Psoas muscle (tissue), 8 donors: ENCODE results near the gene ARSA. TPM values are rescaled to one million over a fixed set of nuclear protein-coding genes. Genes with fewer than 3 reads are reported as not detected.
"Not testable (repeated sequence)": the region's sequence is repeated elsewhere in the genome, so short reads cannot be mapped to it uniquely, and the experiment has no call there.

ENCODE experiments used
- ATAC-seq, 4 donors: fragments of 200-7000 bp; cut with Tn5 transposase; one replicate each; pipeline ENCODE4 v1.9.1; 2020; ENCODE audit warnings: moderate library complexity in 3 of 4, mild to moderate bottlenecking in 2 of 4
- DNase-seq, 2 donors: peaks; one replicate each; pipeline ENCODE4 v3.0.0-alpha.2; 2020
- H3K27ac ChIP-seq: fragments of 200-600 bp; one replicate; pipeline ENCODE4 v1.8.0; 2022
- H3K27me3 ChIP-seq, 3 donors: fragments of 200-600 bp in 1 of 3; one replicate each; pipeline versions ENCODE4 v1.6.1 to v1.8.0; 2013 to 2022; ENCODE audit warnings: low read length in 2 of 3, mild to moderate bottlenecking in 2 of 3, moderate library complexity in 1 of 3; ENCODE audit not compliant: insufficient read depth in 3 of 3
- H3K36me3 ChIP-seq, 2 donors: fragments of 200-600 bp in 1 of 2; one replicate each; pipeline versions ENCODE4 v1.6.1 to v1.8.0; 2013 to 2022; ENCODE audit warnings: low read depth in 1 of 2, mild to moderate bottlenecking in 1 of 2, moderate library complexity in 1 of 2; ENCODE audit not compliant: insufficient read depth in 1 of 2
- H3K4me1 ChIP-seq: fragments of 200-600 bp; one replicate; pipeline ENCODE4 v1.8.0; 2022
- H3K4me3 ChIP-seq: fragments of 200-600 bp; one replicate; pipeline ENCODE4 v1.8.0; 2022; ENCODE audit warnings: mild to moderate bottlenecking
- H3K9me3 ChIP-seq: fragments of 200-600 bp; one replicate; pipeline ENCODE4 v1.8.0; 2022
- CTCF ChIP-seq: fragments of 200-600 bp; IDR thresholded peaks from one replicate; pipeline ENCODE4 v1.8.0; 2022; ENCODE audit warnings: antibody characterized with exemption
- WGBS, 3 donors: extraction: QIAGEN DNeasy Blood & Tissue Kit; methylation state at CpG; one replicate each; pipeline versions ENCODE4 v1.1.6 to v1.1.7; 2013; 5-methylcytosine and 5-hydroxymethylcytosine counted together
- intact Hi-C, 2 donors: fragments of 100-400 bp; cut with DNase I; formaldehyde crosslinking; loops; one replicate each; pipeline versions ENCODE4 v1.11.0 to v1.14.2; 2022
- polyA plus RNA-seq, 3 donors: library from polyadenylated mRNA; stranded (reverse); fragments of 200-250 nt; gene quantifications; one replicate each; pipeline ENCODE4 v1.2.3, GENCODE V29; 2013
- total RNA-seq, 4 donors: library from RNA; stranded (reverse); fragmentation: NEBNext Ultra II Directional in 2 of 4; extraction: Animal tissue kit (Norgen Biotek cat#: 25700) in 2 of 4; gene quantifications; one replicate each; pipeline versions ENCODE4 v1.2.1 to v1.2.4, GENCODE V29; 2021 to 2023
- donor health status: healthy with polysubstance abuse.
- donor health status: DM: no; HTN: no; CAD: no; lungs with moderate emphysema.
- donor health status: Bipolar disorder and iron deficiency.
- donor health status: healthy.
- donor health status: DM: yes; HTN: yes; CAD: no.
- donor health status: DM: no; HTN: no; CAD: no.
- donor health status: DM: no; HTN: no; CAD: no.
- donor health status: DM: yes; HTN: yes; CAD: no.

Gene ARSA
- total and polyA plus RNA-seq, 7 donors = 8.3 to 13.6 (median 9.8) TPM

GRCh38 chr22:50620593-50621355 is 7.2 kb downstream of the ARSA start:
- DNase-seq (peak; percentile 78 to 88), ATAC-seq (peak; percentile 71 to 87 (median 76))
- WGBS, 3 donors = 16 to 25% (median 19%) methylated on average over 24 to 25 of the region's 25 CpGs
- Histone ChIP-seq H3K4me1 (peaks cover 27% of the 10 kb centered on the region), H3K36me3 (peaks cover 0 to 11% of the 10 kb centered on the region in 2 donors), H3K27ac (peak overlapping the region; percentile 48), H3K4me3 (peak overlapping the region; percentile 56), H3K27me3 (no peaks in the 10 kb centered on the region), H3K9me3 (no peaks in the 10 kb centered on the region)
- intact Hi-C loops = loop anchor here (5.0 kb wide), 3 partner anchors 38 to 88 kb away; partner anchors contain the start of genes CHKB (in 1 of the 2), CPT1B (in 1 of the 2) and TYMP (in 1 of the 2)
- no peak for TF ChIP-seq CTCF

- H3K27me3 ChIP-seq = peaks cover 0 to 11% (median 3%) of the 10 kb centered on the region in 3 donors
- intact Hi-C loops, H3K9me3 ChIP-seq, H3K4me3 ChIP-seq, DNase-seq, ATAC-seq, H3K36me3 ChIP-seq, H3K4me1 ChIP-seq, H3K27ac ChIP-seq: not testable (repeated sequence)
- WGBS, 3 donors = 67 to 97% (median 78%) methylated on average over 3 of the region's 3 CpGs
These were observed 13.7 kb downstream of the ARSA start for GRCh38 chr22:50614296-50614695.

DNA sequence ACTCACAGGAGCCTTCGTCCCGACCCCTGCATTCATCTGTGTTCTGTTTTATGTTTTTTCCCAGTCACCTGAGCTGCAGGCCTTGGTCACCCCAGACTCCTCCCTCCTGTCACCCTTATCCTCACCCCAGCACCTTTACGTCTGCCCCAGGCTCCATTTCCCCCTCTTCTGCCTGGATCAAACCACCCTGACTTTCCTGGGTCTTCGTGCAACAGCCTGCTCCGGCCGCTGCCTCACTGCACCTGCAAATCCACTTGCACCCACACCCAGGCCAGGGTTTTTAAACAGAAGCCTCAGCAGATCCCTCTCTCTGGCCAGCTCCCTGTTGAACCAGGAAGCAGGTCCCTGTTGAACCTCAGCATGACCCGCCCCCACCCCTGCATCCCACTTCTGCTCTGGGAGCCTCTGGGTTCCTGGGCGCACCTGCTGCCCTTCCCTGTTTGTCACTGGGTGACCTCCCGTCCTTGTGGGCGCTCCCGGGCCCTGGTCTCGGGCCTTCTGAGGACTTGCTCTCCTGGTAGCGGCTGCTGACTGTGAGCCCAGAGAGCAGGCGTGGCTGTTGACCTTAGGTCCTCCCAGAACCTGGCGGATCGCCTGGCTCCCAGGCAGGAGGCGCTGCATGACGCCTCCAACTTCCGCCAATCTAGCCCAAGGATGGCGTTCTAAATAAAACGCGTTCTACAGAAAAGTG is 14.5 kb downstream of the ARSA start:
- H3K27ac ChIP-seq = no peak overlapping the region
- peak; percentile 61 to 90 (median 85) for ATAC-seq
- intact Hi-C loops = no loop called here
- TF ChIP-seq CTCF = no peak
- peaks cover 0 to 11% (median 3%) of the 10 kb centered on the region in 3 donors for H3K27me3 ChIP-seq
- 48 to 62% (median 59%) methylated on average over 22 of the region's 22 CpGs for WGBS, 3 donors
- H3K36me3 ChIP-seq = no peaks in the 10 kb centered on the region
- H3K4me1 ChIP-seq = no peaks in the 10 kb centered on the region
- H3K4me3 ChIP-seq = no peak overlapping the region
- no peaks in the 10 kb centered on the region for H3K9me3 ChIP-seq
- DNase-seq = peak in 1 of 2 donors; percentile 73

DNA sequence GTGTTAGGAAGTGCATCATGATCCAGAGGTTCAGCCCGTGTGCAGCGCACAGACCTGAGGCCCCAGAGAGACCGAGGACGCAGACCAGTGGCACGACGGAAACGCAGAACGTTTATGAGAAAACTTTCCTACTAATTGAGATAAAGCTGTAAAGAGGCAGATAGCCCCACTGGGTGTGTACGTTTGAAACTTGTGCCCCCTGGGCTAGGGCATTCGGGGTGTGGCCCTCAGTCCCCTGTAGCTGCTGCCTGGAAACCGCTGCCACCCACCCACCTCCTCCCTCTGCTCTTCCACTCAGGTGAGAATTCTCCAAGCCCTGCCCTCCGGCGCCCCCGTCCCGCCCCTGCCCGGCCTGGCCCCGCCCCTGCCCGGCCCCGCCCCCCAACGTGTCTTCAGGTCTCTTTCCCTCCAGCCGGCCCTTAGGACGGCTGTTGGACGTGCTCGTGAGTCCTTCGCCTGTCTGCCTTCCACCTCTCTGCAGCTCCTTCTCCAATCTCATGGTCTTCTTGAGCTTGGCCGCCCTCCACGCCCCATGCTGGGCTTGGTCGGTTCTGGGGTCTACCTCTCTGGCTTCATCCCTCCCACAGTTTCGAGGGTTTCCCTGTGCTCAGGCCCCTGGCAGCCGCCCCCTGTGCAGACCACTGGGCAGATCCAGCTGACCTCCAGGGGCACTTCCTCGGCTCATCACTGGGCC is 15.3 kb downstream of the ARSA start:
- intact Hi-C loops = no loop called here
- H3K4me1 ChIP-seq = no peaks in the 10 kb centered on the region
- H3K27ac ChIP-seq = no peak overlapping the region
- no peaks in the 10 kb centered on the region for H3K36me3 ChIP-seq
- TF ChIP-seq CTCF = no peak
- H3K27me3 ChIP-seq = peaks cover 0 to 14% (median 3%) of the 10 kb centered on the region in 3 donors
- H3K4me3 ChIP-seq = no peak overlapping the region
- no peaks in the 10 kb centered on the region for H3K9me3 ChIP-seq
- 36 to 60% (median 45%) methylated on average over 17 to 31 of the region's 31 CpGs for WGBS, 3 donors
- DNase-seq = peak in 1 of 2 donors; percentile 52
- peak in 3 of 4 donors; percentile 56 to 75 (median 64) for ATAC-seq

DNA sequence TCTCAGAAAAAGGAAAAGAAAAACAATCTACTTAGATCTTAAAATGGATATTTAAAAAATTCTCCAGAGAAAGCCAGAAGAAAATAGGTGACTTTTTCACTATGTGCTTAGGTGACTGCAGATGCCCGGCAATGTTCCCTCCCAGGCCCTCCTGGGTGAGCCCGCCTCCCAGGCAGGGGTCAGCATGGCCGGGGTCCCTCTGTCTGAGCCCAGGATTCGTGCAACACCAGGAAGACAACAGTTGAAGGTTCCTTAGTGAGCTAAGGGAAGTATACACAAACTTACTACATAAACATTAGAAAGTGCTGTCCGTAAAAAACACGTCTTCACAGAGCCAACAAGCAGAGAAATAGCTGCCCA is 15.8 kb downstream of the ARSA start:
- Histone ChIP-seq H3K36me3 (no peaks in the 10 kb centered on the region), H3K27me3 (peaks cover 0 to 20% (median 3%) of the 10 kb centered on the region in 3 donors), H3K4me1 (no peaks in the 10 kb centered on the region), H3K27ac (no peak overlapping the region), H3K9me3 (no peaks in the 10 kb centered on the region), H3K4me3 (no peak overlapping the region)
- intact Hi-C loops = no loop called here
- TF ChIP-seq CTCF = no peak
- ATAC-seq = no peak
- WGBS, 3 donors = 58 to 66% (median 58%) methylated on average over 6 of the region's 6 CpGs
- DNase-seq = no peak
